ENCODE measurements around the gene ERCC4.

Gene ERCC4

GRCh38 chr16:13936596-13937081, 16.7 kb downstream of the ERCC4 start:
- Histone ChIP-seq H3K4me3 (ENCODE audit: insufficient read length, low read depth) (no peak overlapping the region), H3K36me3 (ENCODE audit: insufficient read depth, insufficient read length, low read length) (peaks cover 78% of the 10 kb centered on the region), H3K27me3 (ENCODE audit: insufficient read depth, insufficient read length) (no peaks in the 10 kb centered on the region), H3K9ac (ENCODE audit: insufficient read length, low read depth) (no peak overlapping the region), H3K9me3 (ENCODE audit: insufficient read depth, low read length) (no peaks in the 10 kb centered on the region), H3K4me1 (ENCODE audit: insufficient read depth, insufficient read length) (no peaks in the 10 kb centered on the region)
- DNase-seq (ENCODE audit: low read depth, low spot score), result no peak
- TF ChIP-seq ZNF274 (IDR thresholded peaks at IDR 0.05; ENCODE audit: low read depth, low read length) (no peak), SUZ12 (IDR thresholded peaks at IDR 0.05; ENCODE audit: extremely low read depth, insufficient read depth, insufficient read length) (no peak), YY1 (IDR thresholded peaks at IDR 0.05; ENCODE audit: insufficient read depth, insufficient read length) (no peak)

DNA sequence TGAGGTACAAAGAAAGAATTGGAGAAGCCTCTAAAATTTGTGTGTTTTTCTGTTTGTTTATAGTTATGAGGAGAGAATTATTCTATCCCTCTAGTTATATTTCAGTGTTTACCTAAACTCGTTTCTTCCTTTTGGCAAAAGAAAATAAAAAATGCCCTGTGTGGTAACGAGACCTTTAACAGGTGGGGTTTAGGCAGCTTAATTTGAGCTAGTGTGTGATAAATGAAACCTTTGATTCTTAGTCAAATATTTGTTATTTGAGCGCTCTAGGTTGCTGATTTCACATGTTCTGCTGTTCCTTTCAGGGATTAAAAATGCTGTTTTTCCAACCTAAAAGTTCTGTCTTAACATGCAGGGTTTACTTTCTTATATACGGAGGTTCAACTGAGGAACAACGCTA, 17.5 kb downstream of the ERCC4 start:
- Histone ChIP-seq H3K36me3 (ENCODE audit: insufficient read depth, insufficient read length, low read length) (peaks cover 76% of the 10 kb centered on the region), H3K4me1 (ENCODE audit: insufficient read depth, insufficient read length) (no peaks in the 10 kb centered on the region), H3K27me3 (ENCODE audit: insufficient read depth, insufficient read length) (no peaks in the 10 kb centered on the region), H3K9me3 (ENCODE audit: insufficient read depth, low read length) (no peaks in the 10 kb centered on the region), H3K4me3 (ENCODE audit: insufficient read length, low read depth) (no peak overlapping the region), H3K9ac (ENCODE audit: insufficient read length, low read depth) (no peak overlapping the region)
- TF ChIP-seq ZNF274 (IDR thresholded peaks at IDR 0.05; ENCODE audit: low read depth, low read length), result no peak
- TF ChIP-seq SUZ12 (IDR thresholded peaks at IDR 0.05; ENCODE audit: extremely low read depth, insufficient read depth, insufficient read length), result no peak
- TF ChIP-seq YY1 (IDR thresholded peaks at IDR 0.05; ENCODE audit: insufficient read depth, insufficient read length), result no peak
- no peak for DNase-seq (ENCODE audit: low read depth, low spot score)

GRCh38 chr16:13938480-13938879, 18.5 kb downstream of the ERCC4 start:
- TF ChIP-seq ZNF274 (IDR thresholded peaks at IDR 0.05; ENCODE audit: low read depth, low read length) (no peak), YY1 (IDR thresholded peaks at IDR 0.05; ENCODE audit: insufficient read depth, insufficient read length) (no peak), SUZ12 (IDR thresholded peaks at IDR 0.05; ENCODE audit: extremely low read depth, insufficient read depth, insufficient read length) (no peak)
- Histone ChIP-seq H3K4me1 (ENCODE audit: insufficient read depth, insufficient read length) (no peaks in the 10 kb centered on the region), H3K4me3 (ENCODE audit: insufficient read length, low read depth) (no peak overlapping the region), H3K9me3 (ENCODE audit: insufficient read depth, low read length) (no peaks in the 10 kb centered on the region), H3K9ac (ENCODE audit: insufficient read length, low read depth) (no peak overlapping the region), H3K27me3 (ENCODE audit: insufficient read depth, insufficient read length) (no peaks in the 10 kb centered on the region), H3K36me3 (ENCODE audit: insufficient read depth, insufficient read length, low read length) (peaks cover 78% of the 10 kb centered on the region)
- no peak for DNase-seq (ENCODE audit: low read depth, low spot score)

DNA sequence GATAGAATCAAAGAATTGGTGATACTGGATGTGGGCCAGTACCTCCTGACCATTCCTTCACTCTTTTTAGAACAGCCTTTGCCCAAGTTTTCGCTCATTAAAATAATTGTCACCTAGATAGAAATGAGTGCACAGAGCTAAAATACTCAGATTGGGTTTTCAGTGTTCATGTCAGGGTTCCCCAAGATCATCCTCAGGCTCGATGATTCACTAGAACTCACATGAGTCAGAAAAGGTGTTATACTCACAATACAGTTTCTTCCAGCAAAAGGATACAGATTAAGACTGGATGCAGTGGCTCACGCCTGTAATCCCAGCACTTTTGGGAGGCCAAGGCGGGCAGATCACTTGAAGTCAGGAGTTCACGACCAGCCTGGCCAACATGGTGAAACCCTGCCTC, 19.9 kb downstream of the ERCC4 start:
- H3K9ac ChIP-seq (ENCODE audit: insufficient read length, low read depth), result no peak overlapping the region
- no peak for TF ChIP-seq YY1 (IDR thresholded peaks at IDR 0.05; ENCODE audit: insufficient read depth, insufficient read length)
- no peaks in the 10 kb centered on the region for H3K9me3 ChIP-seq (ENCODE audit: insufficient read depth, low read length)
- no peaks in the 10 kb centered on the region for H3K4me1 ChIP-seq (ENCODE audit: insufficient read depth, insufficient read length)
- no peak overlapping the region for H3K4me3 ChIP-seq (ENCODE audit: insufficient read length, low read depth)
- no peak for DNase-seq (ENCODE audit: low read depth, low spot score)
- no peaks in the 10 kb centered on the region for H3K27me3 ChIP-seq (ENCODE audit: insufficient read depth, insufficient read length)
- peaks cover 72% of the 10 kb centered on the region for H3K36me3 ChIP-seq (ENCODE audit: insufficient read depth, insufficient read length, low read length)

DNA sequence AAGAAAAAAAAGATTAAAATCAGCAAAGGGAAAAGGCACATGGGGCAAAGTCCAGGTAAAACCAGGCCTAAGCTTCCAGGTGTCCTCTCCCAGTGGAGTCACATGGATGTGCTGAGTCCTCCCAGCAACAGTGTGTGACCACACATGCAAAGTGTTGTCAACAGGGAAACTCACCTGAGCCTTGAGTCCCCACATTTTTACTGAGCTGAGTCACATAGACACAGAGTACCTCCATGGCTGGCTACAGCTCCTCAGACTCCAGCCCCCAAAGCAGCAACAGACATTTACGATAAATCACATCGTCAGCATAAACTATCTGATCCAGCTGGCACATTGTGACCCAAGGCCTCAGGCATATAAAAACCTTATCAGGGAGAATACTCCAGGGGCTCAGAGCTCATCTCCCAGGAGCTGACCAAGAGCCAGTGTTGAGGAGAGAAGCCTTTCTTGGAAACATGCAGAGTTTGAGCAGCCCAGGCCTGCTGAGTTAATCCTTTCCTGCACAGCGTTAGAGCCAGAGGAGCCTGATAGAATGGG, 20.5 kb downstream of the ERCC4 start:
- H3K27me3 ChIP-seq (ENCODE audit: insufficient read depth, insufficient read length), result no peaks in the 10 kb centered on the region
- no peak for TF ChIP-seq SUZ12 (IDR thresholded peaks at IDR 0.05; ENCODE audit: extremely low read depth, insufficient read depth, insufficient read length)
- no peak for TF ChIP-seq ZNF274 (IDR thresholded peaks at IDR 0.05; ENCODE audit: low read depth, low read length)
- TF ChIP-seq YY1 (IDR thresholded peaks at IDR 0.05; ENCODE audit: insufficient read depth, insufficient read length), result no peak

DNA sequence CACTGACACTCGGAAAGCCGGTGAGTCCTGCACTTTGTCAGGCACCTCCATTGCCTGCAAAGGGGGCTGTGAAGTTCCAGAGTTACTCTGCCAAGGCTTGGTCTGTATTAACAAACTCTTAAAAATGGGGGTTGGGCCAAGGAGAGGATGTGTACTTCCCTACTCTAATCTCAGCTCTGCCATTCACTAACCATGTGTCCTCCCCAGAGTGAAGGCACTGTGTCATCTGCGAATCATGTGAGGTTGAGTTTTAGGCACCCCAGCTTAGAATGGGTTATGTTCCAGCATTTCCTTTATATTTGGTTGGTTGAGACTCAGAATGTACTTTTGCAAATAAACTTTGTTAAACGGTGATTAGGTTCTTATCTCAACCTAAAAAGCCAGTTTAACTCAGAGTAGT, 24.9 kb downstream of the ERCC4 start:
- H3K4me1 ChIP-seq (ENCODE audit: insufficient read depth, insufficient read length), result no peaks in the 10 kb centered on the region
- no peak overlapping the region for H3K4me3 ChIP-seq (ENCODE audit: insufficient read length, low read depth)
- H3K9me3 ChIP-seq (ENCODE audit: insufficient read depth, low read length), result no peaks in the 10 kb centered on the region
- H3K27me3 ChIP-seq (ENCODE audit: insufficient read depth, insufficient read length), result no peaks in the 10 kb centered on the region
- no peak overlapping the region for H3K9ac ChIP-seq (ENCODE audit: insufficient read length, low read depth)
- no peak for TF ChIP-seq ZNF274 (IDR thresholded peaks at IDR 0.05; ENCODE audit: low read depth, low read length)
- TF ChIP-seq SUZ12 (IDR thresholded peaks at IDR 0.05; ENCODE audit: extremely low read depth, insufficient read depth, insufficient read length), result no peak
- TF ChIP-seq YY1 (IDR thresholded peaks at IDR 0.05; ENCODE audit: insufficient read depth, insufficient read length), result no peak
- DNase-seq (ENCODE audit: low read depth, low spot score), result no peak
- H3K36me3 ChIP-seq (ENCODE audit: insufficient read depth, insufficient read length, low read length), result peaks cover 67% of the 10 kb centered on the region

More for the DNA sequence above, 20.5 kb downstream of the ERCC4 start:
- Histone ChIP-seq H3K36me3 (ENCODE audit: insufficient read depth, insufficient read length, low read length) (peaks cover 72% of the 10 kb centered on the region), H3K9ac (ENCODE audit: insufficient read length, low read depth) (no peak overlapping the region), H3K4me1 (ENCODE audit: insufficient read depth, insufficient read length) (no peaks in the 10 kb centered on the region), H3K4me3 (ENCODE audit: insufficient read length, low read depth) (no peak overlapping the region), H3K9me3 (ENCODE audit: insufficient read depth, low read length) (no peaks in the 10 kb centered on the region)
- no peak for DNase-seq (ENCODE audit: low read depth, low spot score)

DNA sequence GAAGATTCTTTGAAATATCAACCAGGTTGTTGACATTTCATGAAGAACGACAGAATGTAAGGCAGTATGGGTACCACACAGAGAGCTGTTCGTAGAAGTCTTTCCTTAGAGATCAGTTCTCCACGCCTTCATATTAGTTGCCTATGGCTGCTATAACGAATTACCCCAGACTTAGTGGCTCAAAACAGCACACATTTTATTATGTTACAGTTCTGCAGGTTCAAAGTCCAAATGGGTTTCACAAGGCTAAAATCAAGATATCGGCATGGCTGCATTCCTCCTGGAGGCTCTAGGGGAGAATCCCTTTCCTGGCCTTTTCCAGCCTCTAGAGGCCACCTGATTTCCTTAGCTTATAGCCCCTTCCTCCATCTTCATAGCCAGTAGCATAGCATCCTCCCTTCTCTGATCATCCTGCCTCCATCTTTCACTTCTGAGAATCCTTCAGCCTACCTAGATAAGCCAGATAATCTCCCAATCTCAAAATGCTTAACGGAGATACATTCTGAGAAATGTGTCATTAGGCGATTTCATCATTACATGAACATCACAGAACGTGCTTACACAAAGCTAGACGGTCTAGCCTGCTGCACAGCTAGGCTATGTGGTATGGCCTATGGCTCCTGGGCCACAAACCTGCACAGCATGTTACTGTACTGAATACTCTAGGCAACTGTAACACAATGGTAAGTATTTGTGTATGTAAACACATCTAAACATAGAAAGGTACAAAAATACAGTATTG, 26.0 kb downstream of the ERCC4 start:
- Histone ChIP-seq H3K4me3 (ENCODE audit: insufficient read length, low read depth) (no peak overlapping the region), H3K27me3 (ENCODE audit: insufficient read depth, insufficient read length) (no peaks in the 10 kb centered on the region), H3K4me1 (ENCODE audit: insufficient read depth, insufficient read length) (no peaks in the 10 kb centered on the region), H3K9ac (ENCODE audit: insufficient read length, low read depth) (no peak overlapping the region), H3K9me3 (ENCODE audit: insufficient read depth, low read length) (no peaks in the 10 kb centered on the region), H3K36me3 (ENCODE audit: insufficient read depth, insufficient read length, low read length) (peaks cover 58% of the 10 kb centered on the region)
- no peak for DNase-seq (ENCODE audit: low read depth, low spot score)
- no peak for TF ChIP-seq ZNF274 (IDR thresholded peaks at IDR 0.05; ENCODE audit: low read depth, low read length)
- TF ChIP-seq YY1 (IDR thresholded peaks at IDR 0.05; ENCODE audit: insufficient read depth, insufficient read length), result no peak
- no peak for TF ChIP-seq SUZ12 (IDR thresholded peaks at IDR 0.05; ENCODE audit: extremely low read depth, insufficient read depth, insufficient read length)

Measured in NT2/D1 (cell line).